Breast epithelium (tissue), 4 donors: ENCODE measurements around the gene C19orf12. TPM values are rescaled to one million over a fixed set of nuclear protein-coding genes. Genes with fewer than 3 reads are reported as not detected.
A peak's percentile ranks its signal among the peaks of the same experiment; 100 is the strongest.
"Not testable (repeated sequence)": the region's sequence is repeated elsewhere in the genome, so short reads cannot be mapped to it uniquely, and the experiment has no call there.

ENCODE experiments used
- DNase-seq, 2 donors: peaks; one replicate each; pipeline ENCODE4 v3.0.0-alpha.2; 2019; ENCODE audit warnings: low spot score in 2 of 2
- H3K27ac ChIP-seq, 2 donors: fragments of 200-600 bp; sonication (generic) in 1 of 2; one replicate each; pipeline ENCODE4 v1.5.1; 2016 to 2019; ENCODE audit warnings: mild to moderate bottlenecking in 1 of 2
- H3K27me3 ChIP-seq, 2 donors: fragments of 200-600 bp; sonication (generic) in 1 of 2; one replicate each; pipeline versions ENCODE4 v1.5.1 to v1.6.0; 2017 to 2019; ENCODE audit warnings: control low read depth in 1 of 2, mild to moderate bottlenecking in 1 of 2
- H3K36me3 ChIP-seq: fragments of 200-600 bp; one replicate; pipeline ENCODE4 v1.5.1; 2019
- H3K4me1 ChIP-seq, 2 donors: fragments of 200-600 bp; sonication (generic); one replicate each; pipeline ENCODE4 v1.5.1; 2016 to 2019; ENCODE audit warnings: control low read depth in 1 of 2
- H3K4me3 ChIP-seq, 3 donors: fragments of 200-600 bp; sonication (generic); 1 replicate in 2 of 3; 2 replicates in 1 of 3; pipeline ENCODE4 v1.5.1; 2016 to 2019; ENCODE audit warnings: mild to moderate bottlenecking in 3 of 3, moderate library complexity in 2 of 3
- H3K9me3 ChIP-seq, 2 donors: fragments of 200-600 bp; sonication (generic) in 1 of 2; one replicate each; pipeline ENCODE4 v1.5.1; 2016 to 2019; ENCODE audit warnings: control low read depth in 1 of 2
- POLR2A ChIP-seq: fragments of 450-650 bp; IDR thresholded peaks from one replicate; pipeline ENCODE4 v1.6.1; 2016; ENCODE audit warnings: antibody characterized with exemption, mild to moderate bottlenecking, moderate library complexity
- POLR2AphosphoS5 ChIP-seq, 3 donors: sonication (generic); formaldehyde crosslinking; IDR thresholded peaks; one replicate each; pipeline ENCODE4 v1.6.1; 2017; ENCODE audit warnings: antibody characterized with exemption in 3 of 3
- intact Hi-C: fragments of 100-400 bp; cut with DNase I; formaldehyde crosslinking; loops from one replicate; pipeline ENCODE4 v1.15.1; 2023; ENCODE audit warnings: low total_unique reads
- total RNA-seq, 3 donors: library from RNA; depleted of rRNA; stranded (reverse); fragments of >200 nt; gene quantifications; one replicate each; pipeline ENCODE4 v1.1.0, GENCODE V29; 2016
- TF ChIP-seq, protein P1 (sequence below), 3 donors: fragments of 450-650 bp; IDR thresholded peaks; one replicate each; pipeline ENCODE4 v1.5.1; 2016 to 2017; ENCODE audit warnings: antibody characterized with exemption in 3 of 3, mild to moderate bottlenecking in 3 of 3, moderate library complexity in 3 of 3

C19orf12 gene
- total RNA-seq, 3 donors from 2014 or later, result 42.7 to 230 (median 53.7) TPM

GRCh38 chr19:29672933-29673336 is 42.1 kb downstream of the C19orf12 start:
- DNase-seq, result peak in 1 of 2 donors; percentile 46
- Histone ChIP-seq H3K4me3 (no peak overlapping the region), H3K4me1 (peaks cover 15 to 51% of the 10 kb centered on the region in 2 donors), H3K27me3 (no peaks in the 10 kb centered on the region), H3K9me3 (no peaks in the 10 kb centered on the region), H3K27ac (peak overlapping the region; percentile 54 to 72), H3K36me3 (peaks cover 6% of the 10 kb centered on the region)
- TF ChIP-seq POLR2A (no peak), POLR2AphosphoS5 (IDR thresholded peaks at IDR 0.05) (no peak)
- TF ChIP-seq, protein P1, sequence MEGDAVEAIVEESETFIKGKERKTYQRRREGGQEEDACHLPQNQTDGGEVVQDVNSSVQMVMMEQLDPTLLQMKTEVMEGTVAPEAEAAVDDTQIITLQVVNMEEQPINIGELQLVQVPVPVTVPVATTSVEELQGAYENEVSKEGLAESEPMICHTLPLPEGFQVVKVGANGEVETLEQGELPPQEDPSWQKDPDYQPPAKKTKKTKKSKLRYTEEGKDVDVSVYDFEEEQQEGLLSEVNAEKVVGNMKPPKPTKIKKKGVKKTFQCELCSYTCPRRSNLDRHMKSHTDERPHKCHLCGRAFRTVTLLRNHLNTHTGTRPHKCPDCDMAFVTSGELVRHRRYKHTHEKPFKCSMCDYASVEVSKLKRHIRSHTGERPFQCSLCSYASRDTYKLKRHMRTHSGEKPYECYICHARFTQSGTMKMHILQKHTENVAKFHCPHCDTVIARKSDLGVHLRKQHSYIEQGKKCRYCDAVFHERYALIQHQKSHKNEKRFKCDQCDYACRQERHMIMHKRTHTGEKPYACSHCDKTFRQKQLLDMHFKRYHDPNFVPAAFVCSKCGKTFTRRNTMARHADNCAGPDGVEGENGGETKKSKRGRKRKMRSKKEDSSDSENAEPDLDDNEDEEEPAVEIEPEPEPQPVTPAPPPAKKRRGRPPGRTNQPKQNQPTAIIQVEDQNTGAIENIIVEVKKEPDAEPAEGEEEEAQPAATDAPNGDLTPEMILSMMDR (IDR thresholded peaks at IDR 0.05), result no peak
- intact Hi-C loops, result no loop called here

- peak overlapping the region; percentile 54 to 72 for H3K27ac ChIP-seq
- DNase-seq, result peak in 1 of 2 donors; percentile 15
Observed at GRCh38 chr19:29672319-29672932, 42.6 kb downstream of the C19orf12 start.

DNA sequence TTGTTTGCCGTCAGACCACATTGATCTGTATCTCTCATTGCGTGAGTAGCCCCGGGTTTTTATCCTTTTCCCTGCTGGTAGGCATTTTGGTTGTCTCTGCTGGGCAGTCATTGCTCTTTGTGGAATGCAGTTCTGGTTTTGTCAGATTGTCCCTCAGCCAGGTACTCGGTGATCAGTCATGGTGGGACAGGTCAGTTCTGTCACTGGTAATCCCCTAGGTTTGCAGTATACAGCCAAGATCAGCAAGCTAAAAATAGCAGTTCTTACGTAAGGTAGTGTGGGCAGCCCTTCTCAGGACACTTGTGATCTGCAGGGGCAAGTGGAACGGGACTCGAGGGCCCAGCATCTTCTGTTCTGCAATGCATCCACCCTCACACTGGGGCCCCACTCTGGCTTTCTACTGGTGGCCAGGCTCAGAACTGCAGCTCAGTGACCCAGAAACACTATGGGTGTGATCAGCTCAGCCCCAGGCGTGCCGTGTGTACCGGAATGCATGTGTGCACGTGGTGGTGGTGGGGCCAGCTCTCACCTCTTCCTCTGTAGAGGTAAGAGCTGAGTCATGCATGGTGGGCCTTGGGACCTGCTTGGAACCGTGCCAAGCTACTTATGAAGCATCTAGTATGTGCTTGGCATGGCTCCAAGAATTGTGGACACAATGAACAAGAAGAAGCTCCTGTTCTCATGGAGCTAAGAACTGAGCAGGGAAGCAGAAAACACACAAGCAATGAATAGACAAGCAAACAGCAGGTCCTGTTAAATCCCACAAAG is 43.5 kb downstream of the C19orf12 start:
- Histone ChIP-seq H3K4me3 (peak overlapping the region in 1 of 3 donors; percentile 15), H3K27ac (peak overlapping the region; percentile 54 to 72), H3K4me1 (peaks cover 20 to 48% of the 10 kb centered on the region in 2 donors), H3K36me3 (peaks cover 6% of the 10 kb centered on the region), H3K9me3 (no peaks in the 10 kb centered on the region), H3K27me3 (no peaks in the 10 kb centered on the region)
- DNase-seq, result peak; percentile 66 to 74
- intact Hi-C loops, result no loop called here
- peak in 2 of 3 donors; percentile 13 to 24 for TF ChIP-seq POLR2AphosphoS5 (IDR thresholded peaks at IDR 0.05)
- TF ChIP-seq, protein P1 (IDR thresholded peaks at IDR 0.05), result peak; percentile 6 to 51 (median 32)
- TF ChIP-seq POLR2A, result no peak

More at GRCh38 chr19:29672319-29672932, 42.6 kb downstream of the C19orf12 start:
- Histone ChIP-seq H3K36me3 (peaks cover 6% of the 10 kb centered on the region), H3K27me3 (no peaks in the 10 kb centered on the region), H3K9me3 (no peaks in the 10 kb centered on the region), H3K4me3 (no peak overlapping the region), H3K4me1 (peaks cover 17 to 52% of the 10 kb centered on the region in 2 donors)
- TF ChIP-seq, protein P1 (IDR thresholded peaks at IDR 0.05), result no peak
- no peak for TF ChIP-seq POLR2A
- no peak for TF ChIP-seq POLR2AphosphoS5 (IDR thresholded peaks at IDR 0.05)
- intact Hi-C loops, result no loop called here

DNA sequence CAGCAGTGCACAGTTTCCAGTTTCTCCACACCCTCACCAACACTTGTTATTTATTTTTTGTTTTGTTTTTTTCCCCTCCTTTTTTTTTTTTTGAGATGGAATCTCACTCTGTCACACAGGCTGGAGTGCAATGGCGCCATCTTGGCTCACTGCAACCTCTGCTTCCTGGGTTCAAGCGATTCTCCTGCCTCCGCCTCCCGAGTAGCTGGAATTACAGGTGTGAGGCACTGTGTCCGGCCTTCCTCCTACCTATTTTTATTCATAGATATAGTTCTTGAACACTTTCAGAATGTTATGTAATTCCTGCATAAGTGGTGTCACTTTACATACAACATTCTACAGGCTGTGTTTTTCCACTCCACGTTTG is 44.1 kb downstream of the C19orf12 start:
- intact Hi-C loops, H3K36me3 ChIP-seq, H3K9me3 ChIP-seq, H3K27me3 ChIP-seq: not testable (repeated sequence)
- peak overlapping the region; percentile 54 to 72 for H3K27ac ChIP-seq
- H3K4me3 ChIP-seq, result peak overlapping the region in 1 of 3 donors; percentile 15
- H3K4me1 ChIP-seq, result peaks cover 20 to 45% of the 10 kb centered on the region in 2 donors
- DNase-seq, result peak in 1 of 2 donors; percentile 38

GRCh38 chr19:29670255-29670654 is 44.8 kb downstream of the C19orf12 start:
- Histone ChIP-seq H3K9me3 (no peaks in the 10 kb centered on the region), H3K27me3 (no peaks in the 10 kb centered on the region), H3K36me3 (peaks cover 5% of the 10 kb centered on the region), H3K4me3 (no peak overlapping the region), H3K27ac (peak overlapping the region; percentile 0 to 21), H3K4me1 (peaks cover 20 to 37% of the 10 kb centered on the region in 2 donors)
- TF ChIP-seq, protein P1 (IDR thresholded peaks at IDR 0.05), result no peak
- no peak for TF ChIP-seq POLR2AphosphoS5 (IDR thresholded peaks at IDR 0.05)
- no peak for TF ChIP-seq POLR2A
- peak in 1 of 2 donors; percentile 30 for DNase-seq
- intact Hi-C loops, result no loop called here
